H1 (cell line): Measurements from ENCODE around the gene LIAS. TPM values are rescaled to one million over a fixed set of nuclear protein-coding genes. Genes with fewer than 3 reads are reported as not detected.

ENCODE experiments used
- ATF3 ChIP-seq: IDR thresholded peaks from 2 replicates; pipeline ENCODE4 v1.6.1; 2011; ENCODE audit warnings: low read depth, mild to moderate bottlenecking, low read length; ENCODE audit not compliant: insufficient read depth
- CREB1 ChIP-seq: IDR thresholded peaks from 2 replicates; pipeline ENCODE4 v1.6.1; 2012; ENCODE audit warnings: inconsistent platforms
- CTCF ChIP-seq, 3 experiments: IDR thresholded peaks; 1 replicate in 2 of 3; 2 replicates in 1 of 3; pipeline versions ENCODE4 v1.5.1 to v1.6.1; 2011; ENCODE audit warnings: low read length in 3 of 3, mild to moderate bottlenecking in 3 of 3, inconsistent platforms in 2 of 3, low read depth in 1 of 3, moderate library complexity in 1 of 3; ENCODE audit not compliant: insufficient read depth in 1 of 3; ENCODE audit errors: control extremely low read depth in 1 of 3
- E2F6 ChIP-seq: IDR thresholded peaks from 2 replicates; pipeline ENCODE4 v1.6.1; 2012; ENCODE audit warnings: inconsistent platforms
- HDAC2 ChIP-seq, 2 experiments: fragments of 300-600 bp in 1 of 2; sonication (generic) in 1 of 2; IDR thresholded peaks; 2 replicates each; pipeline ENCODE4 v1.6.1; 2011 to 2012; ENCODE audit warnings: low read depth in 2 of 2, low read length in 2 of 2, mild to moderate bottlenecking in 2 of 2, moderate library complexity in 2 of 2, borderline replicate concordance in 1 of 2, inconsistent platforms in 1 of 2
- JUND ChIP-seq: IDR thresholded peaks from 2 replicates; pipeline ENCODE4 v1.6.1; 2011; ENCODE audit warnings: mild to moderate bottlenecking, improper control_type of control experiment, low read length
- POLR2AphosphoS5 ChIP-seq: IDR thresholded peaks from 2 replicates; pipeline ENCODE4 v1.6.1; 2011; ENCODE audit warnings: low read depth, low read length
- RXRA ChIP-seq: IDR thresholded peaks from 2 replicates; pipeline ENCODE4 v1.6.1; 2011; ENCODE audit warnings: low read depth, mild to moderate bottlenecking, low read length, moderate library complexity; ENCODE audit not compliant: insufficient read depth
- TAF1 ChIP-seq: IDR thresholded peaks from 2 replicates; pipeline ENCODE4 v1.6.1; 2011; ENCODE audit warnings: mild to moderate bottlenecking, low read depth, low read length
- polyA plus RNA-seq, 7 experiments: library from polyadenylated mRNA; depleted of rRNA in 3 of 7; stranded (reverse) in 5 of 7; unstranded in 2 of 7; fragments of >200 nt in 5 of 7; fragments of 200-250 nt in 2 of 7; gene quantifications; 1 replicate in 5 of 7; 2 replicates in 1 of 7; 4 replicates in 1 of 7; pipeline versions ENCODE4 v1.2.1 to v1.2.3, GENCODE V29; 2011 to 2013; ENCODE audit warnings: missing spikeins in 2 of 7, mixed read lengths in 2 of 7
- total RNA-seq: library from RNA; stranded (reverse); fragmentation: NEBNext Ultra II Directional; extraction: Animal tissue kit (Norgen Biotek cat#: 25700); gene quantifications from 2 replicates; pipeline ENCODE4 v1.2.1, GENCODE V29; 2021

The LIAS gene
- total and polyA plus RNA-seq, 2 of the 8 experiments (the other 6 are each of a cell fraction or from before 2014, with no cell fraction given) = 10.5 to 24.9 TPM

- TF ChIP-seq CTCF (IDR thresholded peaks at IDR 0.05; ENCODE audit: control extremely low read depth in 1 of 3, insufficient read depth in 1 of 3, low read depth in 1 of 3, low read length in 3 of 3) (no peak), HDAC2 (IDR thresholded peaks at IDR 0.05; ENCODE audit: borderline replicate concordance in 1 of 2, low read depth in 2 of 2, low read length in 2 of 2) (peak; percentile 74 to 83; a peak in 3 of 4 replicates), ATF3 (no peak), CREB1 (peak; percentile 61; the same call in 1 of the 2 replicates), E2F6 (peak; percentile 27; the same call in 1 of the 2 replicates), JUND (no peak), RXRA (0 out of 2 replicates have a peak, but pooled peaks have one; percentile 0), TAF1 (peak; percentile 74), POLR2AphosphoS5 (peak; percentile 87)
Measured at GRCh38 chr4:39527296-39528060, 68.6 kb downstream of the LIAS start, which contains the start of gene UGDH (continued).
